Smooth muscle cell (in vitro differentiated cells): ENCODE results near the gene KCNA2. TPM values are rescaled to one million over a fixed set of nuclear protein-coding genes. Genes with fewer than 3 reads are reported as not detected.

ENCODE experiments used
- DNase-seq: peaks from one replicate; lab custom pipeline; 2025; ENCODE audit not compliant: unreplicated experiment; lab: John Stamatoyannopoulos, UW
- H2AFZ ChIP-seq: fragments of 200-600 bp; sonication (generic); 2 replicates; pipeline ENCODE4 v1.6.0; 2016; ENCODE audit warnings: antibody characterized with exemption, low read depth, mild to moderate bottlenecking
- H3F3A ChIP-seq: fragments of 200-600 bp; sonication (generic); 2 replicates; pipeline ENCODE4 v1.6.0; 2017; ENCODE audit warnings: antibody characterized with exemption, low read depth
- H3K27ac ChIP-seq: fragments of 200-600 bp; sonication (generic); 2 replicates; pipeline ENCODE4 v1.5.1; 2016; ENCODE audit warnings: low read depth, mild to moderate bottlenecking
- H3K27me3 ChIP-seq: fragments of 200-600 bp; sonication (generic); 2 replicates; pipeline ENCODE4 v1.6.1; 2016; ENCODE audit warnings: low read depth, mild to moderate bottlenecking
- H3K36me3 ChIP-seq: fragments of 200-600 bp; sonication (generic); 2 replicates; pipeline ENCODE4 v1.5.1; 2016; ENCODE audit warnings: low read depth
- H3K4me1 ChIP-seq: fragments of 200-600 bp; sonication (generic); 2 replicates; pipeline ENCODE4 v1.5.1; 2016; ENCODE audit warnings: low read depth
- H3K4me2 ChIP-seq: fragments of 200-600 bp; sonication (generic); 2 replicates; pipeline ENCODE4 v1.6.0; 2016; ENCODE audit warnings: mild to moderate bottlenecking
- H3K4me3 ChIP-seq: fragments of 200-600 bp; sonication (generic); 2 replicates; pipeline ENCODE4 v1.5.1; 2016; ENCODE audit warnings: mild to moderate bottlenecking
- H3K79me2 ChIP-seq: fragments of 200-600 bp; sonication (generic); 2 replicates; pipeline ENCODE4 v1.6.0; 2016; ENCODE audit warnings: low read depth, mild to moderate bottlenecking
- H3K9ac ChIP-seq: fragments of 200-600 bp; sonication (generic); 2 replicates; pipeline ENCODE4 v1.6.0; 2016; ENCODE audit warnings: low read depth
- H3K9me3 ChIP-seq: fragments of 200-600 bp; sonication (generic); replicated peaks from 2 replicates; pipeline ENCODE4 v1.5.1; 2016; ENCODE audit warnings: low read depth
- H4K20me1 ChIP-seq: fragments of 200-600 bp; sonication (generic); 2 replicates; pipeline ENCODE4 v1.6.0; 2016; ENCODE audit warnings: low read depth
- CTCF ChIP-seq: fragments of 200-600 bp; sonication (generic); IDR thresholded peaks from 2 replicates; pipeline ENCODE4 v1.5.1; 2017; ENCODE audit warnings: borderline replicate concordance, mild to moderate bottlenecking, antibody characterized with exemption; ENCODE audit not compliant: insufficient read depth, poor library complexity, severe bottlenecking
- WGBS: methylation state at CpG from one replicate; pipeline ENCODE4 v1.1.7; 2016; ENCODE audit warnings: low lambda C conversion rate; 5-methylcytosine and 5-hydroxymethylcytosine counted together
- polyA plus RNA-seq: library from polyadenylated mRNA; unstranded; fragments of >200 nt; fragmentation: Nextera tagmentation; extraction: Ambion mirVana; gene quantifications from 2 replicates; pipeline ENCODE4 v1.2.1, GENCODE V29; 2016
- total RNA-seq: library from RNA; depleted of rRNA; stranded (reverse); fragments of >200 nt; gene quantifications from 2 replicates; pipeline ENCODE4 v1.2.3, GENCODE V29; 2014

KCNA2 gene
- total and polyA plus RNA-seq, 2 experiments from 2014 or later = 0.16 to 0.81 TPM

- Histone ChIP-seq H4K20me1 (no peaks in the 10 kb centered on the region), H3K27ac (no peak overlapping the region), H3K27me3 (peaks cover 22% of the 10 kb centered on the region), H2AFZ (no peak overlapping the region), H3K4me3 (no peak overlapping the region), H3K4me2 (no peak overlapping the region), H3K79me2 (no peaks in the 10 kb centered on the region), H3K9ac (no peak overlapping the region), H3F3A (no peaks in the 10 kb centered on the region), H3K36me3 (no peaks in the 10 kb centered on the region), H3K4me1 (no peaks in the 10 kb centered on the region), H3K9me3 (no peaks in the 10 kb centered on the region)
- no peak for TF ChIP-seq CTCF
- no peak for DNase-seq
- WGBS = 75% methylated on average over 1 of the region's 1 CpG
These were observed 20.7 kb downstream of the KCNA2 start for GRCh38 chr1:110585481-110585880.

- H3K9ac ChIP-seq = no peak overlapping the region
- H2AFZ ChIP-seq = no peak overlapping the region
- no peak for TF ChIP-seq CTCF
- no peak for DNase-seq
- H3K36me3 ChIP-seq = no peaks in the 10 kb centered on the region
- H3K4me2 ChIP-seq = no peak overlapping the region
- no peaks in the 10 kb centered on the region for H3K9me3 ChIP-seq
- peaks cover 22% of the 10 kb centered on the region for H3K27me3 ChIP-seq
- H3K4me3 ChIP-seq = no peak overlapping the region
- no peaks in the 10 kb centered on the region for H3K4me1 ChIP-seq
- H3F3A ChIP-seq = no peaks in the 10 kb centered on the region
- WGBS = 88% methylated on average over 8 of the region's 8 CpGs
- no peaks in the 10 kb centered on the region for H4K20me1 ChIP-seq
- no peaks in the 10 kb centered on the region for H3K79me2 ChIP-seq
- H3K27ac ChIP-seq = no peak overlapping the region
These were observed 22.1 kb downstream of the KCNA2 start for GRCh38 chr1:110584045-110584444.

- H3F3A ChIP-seq = no peaks in the 10 kb centered on the region
- 88% methylated on average over 5 of the region's 5 CpGs for WGBS
- H3K27me3 ChIP-seq = peaks cover 19% of the 10 kb centered on the region
- H2AFZ ChIP-seq = no peak overlapping the region
- no peak overlapping the region for H3K27ac ChIP-seq
- no peak for TF ChIP-seq CTCF
- no peak for DNase-seq
- no peak overlapping the region for H3K9ac ChIP-seq
- no peak overlapping the region for H3K4me2 ChIP-seq
- H3K79me2 ChIP-seq = no peaks in the 10 kb centered on the region
- H3K4me3 ChIP-seq = no peak overlapping the region
- H3K4me1 ChIP-seq = no peaks in the 10 kb centered on the region
- no peaks in the 10 kb centered on the region for H3K9me3 ChIP-seq
- no peaks in the 10 kb centered on the region for H4K20me1 ChIP-seq
- H3K36me3 ChIP-seq = no peaks in the 10 kb centered on the region
These were observed 22.7 kb downstream of the KCNA2 start for GRCh38 chr1:110583505-110583904.

- Histone ChIP-seq H3K27me3 (peaks cover 10% of the 10 kb centered on the region), H3K79me2 (no peaks in the 10 kb centered on the region), H3K4me1 (no peaks in the 10 kb centered on the region), H3K4me3 (no peak overlapping the region), H4K20me1 (no peaks in the 10 kb centered on the region), H3K9me3 (no peaks in the 10 kb centered on the region), H3K27ac (no peak overlapping the region), H3K36me3 (no peaks in the 10 kb centered on the region), H3K4me2 (no peak overlapping the region), H2AFZ (no peak overlapping the region), H3F3A (no peaks in the 10 kb centered on the region), H3K9ac (no peak overlapping the region)
- 88% methylated on average over 4 of the region's 4 CpGs for WGBS
- no peak for DNase-seq
- no peak for TF ChIP-seq CTCF
These were observed 23.8 kb downstream of the KCNA2 start for GRCh38 chr1:110582378-110582777.
